Sigmoid colon (tissue), 7 donors: ENCODE data around the gene NEK4. TPM values are rescaled to one million over a fixed set of nuclear protein-coding genes. Genes with fewer than 3 reads are reported as not detected.

ENCODE experiments used
- DNase-seq: peaks from one replicate; pipeline ENCODE4 v3.0.0-alpha.2; 2019
- H3K27ac ChIP-seq, 4 donors: fragments of 200-600 bp; sonication (generic); one replicate each; pipeline ENCODE4 v1.5.1; 2016 to 2019; ENCODE audit warnings: mild to moderate bottlenecking in 1 of 4
- H3K27me3 ChIP-seq, 3 donors: fragments of 200-600 bp; sonication (generic); one replicate each; pipeline ENCODE4 v1.5.1; 2019; ENCODE audit warnings: mild to moderate bottlenecking in 1 of 3
- H3K36me3 ChIP-seq, 4 donors: fragments of 200-600 bp; sonication (generic); one replicate each; pipeline ENCODE4 v1.5.1; 2016 to 2019
- H3K4me1 ChIP-seq, 4 donors: fragments of 200-600 bp; sonication (generic); one replicate each; pipeline ENCODE4 v1.5.1; 2017 to 2019
- H3K4me3 ChIP-seq, 4 donors: fragments of 200-600 bp; sonication (generic); one replicate each; pipeline ENCODE4 v1.5.1; 2017 to 2019; ENCODE audit warnings: mild to moderate bottlenecking in 2 of 4, moderate library complexity in 1 of 4
- H3K9me3 ChIP-seq, 4 donors: fragments of 200-600 bp in 3 of 4; sonication (generic) in 3 of 4; one replicate each; pipeline versions ENCODE4 v1.5.1 to v1.6.1; 2013 to 2019
- CTCF ChIP-seq, 4 experiments: fragments of 450-650 bp in 3 of 4; fragments of 200-600 bp in 1 of 4; IDR thresholded peaks; one replicate each; pipeline ENCODE4 v1.5.1; 2016 to 2019; ENCODE audit warnings: antibody characterized with exemption in 4 of 4, mild to moderate bottlenecking in 3 of 4, moderate library complexity in 2 of 4
- EP300 ChIP-seq, 4 donors: sonication (generic); formaldehyde crosslinking; IDR thresholded peaks; one replicate each; pipeline ENCODE4 v1.6.1; 2017; ENCODE audit warnings: antibody characterized with exemption in 4 of 4
- POLR2A ChIP-seq, 2 donors: fragments of 450-650 bp; IDR thresholded peaks; one replicate each; pipeline ENCODE4 v1.6.1; 2016; ENCODE audit warnings: antibody characterized with exemption in 2 of 2, mild to moderate bottlenecking in 2 of 2, moderate library complexity in 2 of 2
- POLR2AphosphoS5 ChIP-seq, 4 donors: sonication (generic); formaldehyde crosslinking; IDR thresholded peaks; one replicate each; pipeline ENCODE4 v1.6.1; 2017; ENCODE audit warnings: antibody characterized with exemption in 4 of 4
- WGBS, 2 donors: extraction: QIAGEN DNeasy Blood & Tissue Kit; methylation state at CpG; one replicate each; pipeline ENCODE4 v1.1.7; 2013; 5-methylcytosine and 5-hydroxymethylcytosine counted together
- intact Hi-C: fragments of 100-400 bp; cut with DNase I; formaldehyde crosslinking; loops from one replicate; pipeline ENCODE4 v1.15.1; 2023
- polyA plus RNA-seq, 3 donors: library from polyadenylated mRNA; stranded (reverse); fragments of 200-250 nt; gene quantifications; one replicate each; pipeline ENCODE4 v1.2.3, GENCODE V29; 2013
- total RNA-seq, 4 donors: library from RNA; depleted of rRNA; stranded (reverse); fragments of >200 nt; gene quantifications; one replicate each; pipeline ENCODE4 v1.1.0, GENCODE V29; 2016
- donor health status: healthy with polysubstance abuse.
- donor health status: Bipolar disorder and iron deficiency.
- donor health status: healthy.

The NEK4 gene
- total and polyA plus RNA-seq, 7 donors: 7.4 to 19.4 (median 17.1) TPM

- Histone ChIP-seq H3K27me3 (peaks cover 0 to 4% (median 0%) of the 10 kb centered on the region in 3 donors), H3K36me3 (no peaks in the 10 kb centered on the region), H3K4me3 (no peak overlapping the region), H3K4me1 (no peaks in the 10 kb centered on the region), H3K27ac (no peak overlapping the region), H3K9me3 (no peaks in the 10 kb centered on the region)
- WGBS, 2 donors: 47 to 74% methylated on average over 7 of the region's 7 CpGs
- intact Hi-C loops: no loop called here
- TF ChIP-seq EP300 (IDR thresholded peaks at IDR 0.05) (no peak), CTCF (IDR thresholded peaks at IDR 0.05) (no peak), POLR2A (IDR thresholded peaks at IDR 0.05) (no peak), POLR2AphosphoS5 (IDR thresholded peaks at IDR 0.05) (no peak)
- DNase-seq: no peak
These were observed 39.1 kb upstream of the NEK4 start for GRCh38 chr3:52809662-52810377.

- Histone ChIP-seq H3K36me3 (no peaks in the 10 kb centered on the region), H3K4me3 (no peak overlapping the region), H3K27ac (no peak overlapping the region), H3K9me3 (no peaks in the 10 kb centered on the region), H3K4me1 (no peaks in the 10 kb centered on the region), H3K27me3 (peaks cover 0 to 4% (median 0%) of the 10 kb centered on the region in 3 donors)
- WGBS, 2 donors: 76 to 82% methylated on average over 2 of the region's 2 CpGs
- no peak for DNase-seq
- TF ChIP-seq CTCF (IDR thresholded peaks at IDR 0.05) (no peak), POLR2AphosphoS5 (IDR thresholded peaks at IDR 0.05) (no peak), EP300 (IDR thresholded peaks at IDR 0.05) (no peak), POLR2A (IDR thresholded peaks at IDR 0.05) (no peak)
- intact Hi-C loops: no loop called here
These were observed 38.4 kb upstream of the NEK4 start for GRCh38 chr3:52809149-52809548.

- Histone ChIP-seq H3K9me3 (no peaks in the 10 kb centered on the region), H3K27ac (no peak overlapping the region), H3K4me3 (no peak overlapping the region), H3K27me3 (peaks cover 0 to 4% (median 0%) of the 10 kb centered on the region in 3 donors), H3K36me3 (no peaks in the 10 kb centered on the region), H3K4me1 (no peaks in the 10 kb centered on the region)
- TF ChIP-seq POLR2AphosphoS5 (IDR thresholded peaks at IDR 0.05) (no peak), CTCF (IDR thresholded peaks at IDR 0.05) (no peak), POLR2A (IDR thresholded peaks at IDR 0.05) (no peak), EP300 (IDR thresholded peaks at IDR 0.05) (no peak)
- no peak for DNase-seq
- WGBS, 2 donors: 80 to 81% methylated on average over 19 of the region's 19 CpGs
- intact Hi-C loops: no loop called here
These were observed 34.7 kb upstream of the NEK4 start for GRCh38 chr3:52805270-52806039.

- no peak for DNase-seq
- intact Hi-C loops: no loop called here
- WGBS, 2 donors: 79 to 81% methylated on average over 5 of the region's 5 CpGs
These were observed 31.1 kb upstream of the NEK4 start for GRCh38 chr3:52801839-52802238.

More at GRCh38 chr3:52801839-52802238, 31.1 kb upstream of the NEK4 start:
- H3K27me3 ChIP-seq: peaks cover 0 to 4% (median 0%) of the 10 kb centered on the region in 3 donors
- TF ChIP-seq POLR2AphosphoS5 (IDR thresholded peaks at IDR 0.05): no peak
- no peak for TF ChIP-seq CTCF (IDR thresholded peaks at IDR 0.05)
- no peak for TF ChIP-seq EP300 (IDR thresholded peaks at IDR 0.05)
- no peak for TF ChIP-seq POLR2A (IDR thresholded peaks at IDR 0.05)
- no peak overlapping the region for H3K27ac ChIP-seq
- H3K9me3 ChIP-seq: no peaks in the 10 kb centered on the region
- H3K36me3 ChIP-seq: no peaks in the 10 kb centered on the region
- no peak overlapping the region for H3K4me3 ChIP-seq
- no peaks in the 10 kb centered on the region for H3K4me1 ChIP-seq
